ENCODE measurements around the gene NKD1.

NKD1 gene

GRCh38 chr16:50611995-50612848 lies 64.0 kb downstream of the NKD1 start:
- DNase-seq (ENCODE audit: low read depth in 2 of 2, low spot score in 1 of 2) = no peak

- no peak for DNase-seq (ENCODE audit: low read depth in 2 of 2, low spot score in 1 of 2)
Measured at GRCh38 chr16:50612849-50613198, 64.6 kb downstream of the NKD1 start.

GRCh38 chr16:50613281-50613963 lies 65.2 kb downstream of the NKD1 start:
- no peak for DNase-seq (ENCODE audit: low read depth in 2 of 2, low spot score in 1 of 2)

GRCh38 chr16:50613964-50614474 lies 65.8 kb downstream of the NKD1 start:
- no peak for DNase-seq (ENCODE audit: low read depth in 2 of 2, low spot score in 1 of 2)

- no peak for DNase-seq (ENCODE audit: low read depth in 2 of 2, low spot score in 1 of 2)
Measured at GRCh38 chr16:50614955-50615724, 66.9 kb downstream of the NKD1 start.

GRCh38 chr16:50615891-50616290 lies 67.7 kb downstream of the NKD1 start:
- DNase-seq (ENCODE audit: low read depth in 2 of 2, low spot score in 1 of 2) = no peak

- DNase-seq (ENCODE audit: low read depth in 2 of 2, low spot score in 1 of 2) = no peak
Measured at GRCh38 chr16:50616386-50616785, 68.2 kb downstream of the NKD1 start.

- no peak for DNase-seq (ENCODE audit: low read depth in 2 of 2, low spot score in 1 of 2)
Measured at GRCh38 chr16:50616883-50617645, 68.9 kb downstream of the NKD1 start.

- DNase-seq (ENCODE audit: low read depth in 2 of 2, low spot score in 1 of 2) = no peak
Measured at GRCh38 chr16:50617646-50618184, 69.5 kb downstream of the NKD1 start.

- DNase-seq (ENCODE audit: low read depth in 2 of 2, low spot score in 1 of 2) = no peak
Measured at GRCh38 chr16:50618238-50618918, 70.2 kb downstream of the NKD1 start.

- no peak for DNase-seq (ENCODE audit: low read depth in 2 of 2, low spot score in 1 of 2)
Measured at GRCh38 chr16:50619702-50620491, 71.7 kb downstream of the NKD1 start.

- no peak for DNase-seq (ENCODE audit: low read depth in 2 of 2, low spot score in 1 of 2)
Measured at GRCh38 chr16:50620646-50621451, 72.7 kb downstream of the NKD1 start.

GRCh38 chr16:50621452-50621792 lies 73.2 kb downstream of the NKD1 start:
- DNase-seq (ENCODE audit: low read depth in 2 of 2, low spot score in 1 of 2) = no peak

GRCh38 chr16:50622029-50622428 lies 73.8 kb downstream of the NKD1 start:
- no peak for DNase-seq (ENCODE audit: low read depth in 2 of 2, low spot score in 1 of 2)

- DNase-seq (ENCODE audit: low read depth in 2 of 2, low spot score in 1 of 2) = no peak
Measured at GRCh38 chr16:50622643-50623369, 74.6 kb downstream of the NKD1 start.

- DNase-seq (ENCODE audit: low read depth in 2 of 2, low spot score in 1 of 2) = no peak
Measured at GRCh38 chr16:50624449-50624970, 76.3 kb downstream of the NKD1 start.

- no peak for DNase-seq (ENCODE audit: low read depth in 2 of 2, low spot score in 1 of 2)
Measured at GRCh38 chr16:50625374-50625773, 77.2 kb downstream of the NKD1 start.

- no peak for DNase-seq (ENCODE audit: low read depth in 2 of 2, low spot score in 1 of 2)
Measured at GRCh38 chr16:50626868-50627267, 78.7 kb downstream of the NKD1 start.

Measured in stimulated activated CD8-positive, alpha-beta memory T cell treated with anti-CD3 and anti-CD28 coated beads, Interleukin-4, amount 100 ng/mL, for 1 hour (primary cell).